ENCODE measurements around the gene CNOT3.

Gene CNOT3

DNA sequence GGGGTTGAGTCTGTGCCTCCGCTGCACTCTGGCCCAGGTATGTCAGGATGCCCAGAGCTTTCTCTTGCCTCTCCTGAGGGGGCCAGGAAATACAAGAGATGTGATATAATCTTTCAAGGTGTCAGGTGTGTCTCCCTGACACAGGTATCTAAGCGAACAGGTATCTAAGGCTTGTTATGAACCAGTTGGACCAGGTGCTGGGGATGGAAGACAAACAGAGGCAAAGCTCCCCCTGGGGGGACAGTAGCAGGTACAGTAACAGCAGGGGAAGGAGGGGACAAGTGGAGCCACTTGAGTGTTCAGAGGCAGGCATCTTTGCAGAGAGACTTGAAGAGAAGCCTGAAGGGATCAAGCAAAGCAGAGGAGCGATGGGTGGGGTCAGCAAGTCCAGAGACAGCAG is 19.4 kb downstream of the CNOT3 start:
- H3K79me2 ChIP-seq: peaks cover 3% of the 10 kb centered on the region
- H3K9me3 ChIP-seq (ENCODE audit: control insufficient read depth, low read length): no peaks in the 10 kb centered on the region
- no peak overlapping the region for H3K4me3 ChIP-seq (ENCODE audit: low read depth, low read length)
- H3K27ac ChIP-seq: no peak overlapping the region
- no peaks in the 10 kb centered on the region for H3K36me3 ChIP-seq (ENCODE audit: control insufficient read depth, insufficient read depth, low read length)
- no peak overlapping the region for H3K4me2 ChIP-seq (ENCODE audit: low read length)
- peaks cover 13% of the 10 kb centered on the region for H3K4me1 ChIP-seq
- TF ChIP-seq, protein P1, sequence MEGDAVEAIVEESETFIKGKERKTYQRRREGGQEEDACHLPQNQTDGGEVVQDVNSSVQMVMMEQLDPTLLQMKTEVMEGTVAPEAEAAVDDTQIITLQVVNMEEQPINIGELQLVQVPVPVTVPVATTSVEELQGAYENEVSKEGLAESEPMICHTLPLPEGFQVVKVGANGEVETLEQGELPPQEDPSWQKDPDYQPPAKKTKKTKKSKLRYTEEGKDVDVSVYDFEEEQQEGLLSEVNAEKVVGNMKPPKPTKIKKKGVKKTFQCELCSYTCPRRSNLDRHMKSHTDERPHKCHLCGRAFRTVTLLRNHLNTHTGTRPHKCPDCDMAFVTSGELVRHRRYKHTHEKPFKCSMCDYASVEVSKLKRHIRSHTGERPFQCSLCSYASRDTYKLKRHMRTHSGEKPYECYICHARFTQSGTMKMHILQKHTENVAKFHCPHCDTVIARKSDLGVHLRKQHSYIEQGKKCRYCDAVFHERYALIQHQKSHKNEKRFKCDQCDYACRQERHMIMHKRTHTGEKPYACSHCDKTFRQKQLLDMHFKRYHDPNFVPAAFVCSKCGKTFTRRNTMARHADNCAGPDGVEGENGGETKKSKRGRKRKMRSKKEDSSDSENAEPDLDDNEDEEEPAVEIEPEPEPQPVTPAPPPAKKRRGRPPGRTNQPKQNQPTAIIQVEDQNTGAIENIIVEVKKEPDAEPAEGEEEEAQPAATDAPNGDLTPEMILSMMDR (IDR thresholded peaks at IDR 0.05): no peak
- H3K27me3 ChIP-seq (ENCODE audit: control insufficient read depth, insufficient read depth, low read length): no peaks in the 10 kb centered on the region
- no peak overlapping the region for H3K9ac ChIP-seq
- no peak overlapping the region for H2AFZ ChIP-seq

DNA sequence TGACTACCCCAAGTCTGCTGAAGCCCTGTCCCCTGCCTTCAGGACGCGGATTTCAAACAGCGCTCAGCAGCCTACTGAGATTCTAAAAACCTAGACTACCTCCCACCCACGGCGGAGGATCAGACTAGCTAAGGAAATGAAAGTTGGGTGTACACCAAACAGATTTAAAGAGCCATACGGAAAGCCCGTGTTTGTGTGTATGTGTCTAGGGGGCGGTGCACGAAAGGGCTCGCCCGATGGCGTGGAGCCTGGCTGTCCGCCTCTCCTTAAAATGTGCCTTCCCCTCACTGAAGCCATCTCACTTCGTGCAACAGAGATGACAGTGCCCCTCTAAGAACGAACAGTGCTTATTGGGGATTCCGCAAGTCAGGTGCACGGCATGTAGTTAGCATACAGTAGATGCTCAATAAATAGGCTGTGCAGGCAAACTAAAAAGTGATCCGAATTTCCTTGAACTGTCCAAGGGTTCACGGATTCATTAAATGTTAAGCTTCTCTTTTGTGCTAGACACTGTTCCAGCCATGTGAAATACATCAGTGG is 21.3 kb downstream of the CNOT3 start:
- H3K9me3 ChIP-seq (ENCODE audit: control insufficient read depth, low read length): no peaks in the 10 kb centered on the region
- H3K4me2 ChIP-seq (ENCODE audit: low read length): peak overlapping the region; percentile 68
- peak overlapping the region; percentile 40 for H3K9ac ChIP-seq
- H2AFZ ChIP-seq: peak overlapping the region; percentile 95
- peaks cover 3% of the 10 kb centered on the region for H3K79me2 ChIP-seq
- no peaks in the 10 kb centered on the region for H3K27me3 ChIP-seq (ENCODE audit: control insufficient read depth, insufficient read depth, low read length)
- TF ChIP-seq, protein P1 (IDR thresholded peaks at IDR 0.05): no peak
- peak overlapping the region; percentile 95 for H3K27ac ChIP-seq
- peak overlapping the region; percentile 88 for H3K4me3 ChIP-seq (ENCODE audit: low read depth, low read length)
- no peaks in the 10 kb centered on the region for H3K36me3 ChIP-seq (ENCODE audit: control insufficient read depth, insufficient read depth, low read length)
- peaks cover 13% of the 10 kb centered on the region for H3K4me1 ChIP-seq

DNA sequence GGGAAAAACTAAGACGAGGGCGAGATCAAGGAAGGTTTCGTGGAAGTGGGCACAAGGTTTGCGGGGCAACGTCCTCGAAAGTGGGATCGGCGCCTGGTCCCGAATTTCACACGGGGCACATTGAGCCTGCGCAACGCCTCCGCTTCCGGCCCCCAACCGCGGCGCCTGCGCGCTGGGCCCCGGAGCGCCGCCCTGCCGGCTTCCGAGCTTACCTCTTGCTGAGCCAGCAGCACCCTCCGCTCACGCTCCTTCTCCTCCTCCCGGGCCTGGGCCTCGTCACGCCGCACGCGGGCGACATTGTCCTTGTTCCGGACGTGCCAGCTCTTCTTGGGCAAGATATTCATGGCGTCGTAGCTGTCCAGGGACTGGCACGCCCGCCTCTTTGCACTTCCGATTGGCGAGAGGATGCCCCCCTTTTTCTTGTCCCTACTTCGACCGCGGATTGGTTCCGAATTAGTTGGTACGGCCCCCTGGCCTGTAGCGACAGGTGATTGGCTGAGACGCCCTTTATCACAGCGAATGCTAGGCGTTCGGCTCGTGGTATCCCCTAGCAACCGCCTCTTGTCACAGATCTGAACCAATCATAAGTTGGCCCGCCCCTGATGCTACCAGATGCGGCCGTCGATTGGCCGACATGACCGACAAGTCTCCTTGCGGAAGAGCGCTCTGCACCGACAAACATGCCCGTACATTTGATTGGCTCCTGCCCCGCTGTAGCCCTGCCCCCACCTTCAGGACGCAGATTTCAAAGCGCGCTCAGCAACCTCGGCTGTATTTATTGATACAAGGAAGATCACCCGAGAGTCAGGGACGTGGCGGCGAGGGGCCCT is 22.0 kb downstream of the CNOT3 start, which contains the start of gene LENG1:
Gene LENG1, minus strand, starts transcription at position 370 of the 830 bp plus-strand sequence. Its CDS starts 26 bp downstream, at position 344.
- Histone ChIP-seq H3K9me3 (ENCODE audit: control insufficient read depth, low read length) (no peaks in the 10 kb centered on the region), H3K27ac (peak within 1 kb of the TSS; percentile 95), H2AFZ (peak within 1 kb of the TSS; percentile 95), H3K36me3 (ENCODE audit: control insufficient read depth, insufficient read depth, low read length) (no peaks in the 10 kb centered on the region), H3K27me3 (ENCODE audit: control insufficient read depth, insufficient read depth, low read length) (no peaks in the 10 kb centered on the region), H3K4me3 (ENCODE audit: low read depth, low read length) (peak within 1 kb of the TSS; percentile 88), H3K4me2 (ENCODE audit: low read length) (peak within 1 kb of the TSS; percentile 79), H3K4me1 (peaks cover 13% of the 10 kb centered on the region), H3K9ac (peak within 1 kb of the TSS; percentile 50), H3K79me2 (peaks cover 3% of the 10 kb centered on the region)
- TF ChIP-seq, protein P1 (IDR thresholded peaks at IDR 0.05): peak; percentile 48

- Histone ChIP-seq H3K27ac (peak overlapping the region; percentile 70), H3K36me3 (ENCODE audit: control insufficient read depth, insufficient read depth, low read length) (no peaks in the 10 kb centered on the region), H3K79me2 (peaks cover 3% of the 10 kb centered on the region), H2AFZ (peak overlapping the region; percentile 94), H3K9ac (no peak overlapping the region), H3K4me2 (ENCODE audit: low read length) (peak overlapping the region; percentile 79), H3K27me3 (ENCODE audit: control insufficient read depth, insufficient read depth, low read length) (no peaks in the 10 kb centered on the region), H3K4me3 (ENCODE audit: low read depth, low read length) (peak overlapping the region; percentile 88), H3K9me3 (ENCODE audit: control insufficient read depth, low read length) (no peaks in the 10 kb centered on the region), H3K4me1 (peaks cover 13% of the 10 kb centered on the region)
- TF ChIP-seq, protein P1 (IDR thresholded peaks at IDR 0.05): no peak
Measured at GRCh38 chr19:54160182-54160811, 22.7 kb downstream of the CNOT3 start.

Measured in parathyroid adenoma (tissue), 2 donors.